H1 (cell line): Measurements from ENCODE around the gene UGT1A6. TPM values are rescaled to one million over a fixed set of nuclear protein-coding genes. Genes with fewer than 3 reads are reported as not detected.

Source experiments
- CTCF ChIA-PET: fragments of 300-600 bp; sonication (Branson Sonifier 250); formaldehyde crosslinking; loops from one replicate; lab custom pipeline; 2021; ENCODE audit not compliant: partially characterized antibody; lab: Charles Lee
- POLR2A ChIA-PET: fragments of 300-600 bp; sonication (Branson Sonifier 250); formaldehyde crosslinking; loops from one replicate; lab custom pipeline; 2021; ENCODE audit warnings: inconsistent platforms; ENCODE audit not compliant: partially characterized antibody; lab: Charles Lee
- DNase-seq, 2 experiments: peaks; one replicate each; pipeline versions ENCODE4 v3.0.0 to v3.0.0-alpha.2; 2010 to 2022; ENCODE audit warnings: low spot score in 2 of 2, low read depth in 1 of 2, mixed read lengths in 1 of 2
- FAIRE-seq: peaks from 2 replicates; lab custom pipeline; 2011; peaks lifted over from hg19 to GRCh38; lab: Jason Lieb, UNC
- H2AFZ ChIP-seq: 2 replicates; pipeline ENCODE4 v1.8.1; 2012; ENCODE audit warnings: low read length, inconsistent platforms
- H2AK5ac ChIP-seq: 2 replicates; pipeline ENCODE4 v1.6.1; 2013; ENCODE audit warnings: low read depth, low read length
- H2BK120ac ChIP-seq: replicated peaks from 2 replicates; pipeline ENCODE3; 2013; ENCODE audit warnings: low read depth, low read length, inconsistent platforms
- H2BK12ac ChIP-seq: 2 replicates; pipeline ENCODE4 v1.6.1; 2013; ENCODE audit warnings: low read depth, low read length
- H2BK15ac ChIP-seq: 2 replicates; pipeline ENCODE4 v1.6.1; 2013; ENCODE audit warnings: low read length
- H2BK20ac ChIP-seq: 2 replicates; pipeline ENCODE4 v1.6.1; 2013; ENCODE audit warnings: low read length
- H2BK5ac ChIP-seq: 2 replicates; pipeline ENCODE4 v1.6.1; 2013; ENCODE audit warnings: low read depth, low read length
- H3K14ac ChIP-seq: 2 replicates; pipeline ENCODE4 v1.6.1; 2013; ENCODE audit warnings: inconsistent platforms; ENCODE audit not compliant: insufficient read length
- H3K18ac ChIP-seq: 2 replicates; pipeline ENCODE4 v1.6.1; 2013; ENCODE audit warnings: low read length; ENCODE audit errors: extremely low read depth
- H3K23ac ChIP-seq: 2 replicates; pipeline ENCODE4 v1.6.1; 2013; ENCODE audit warnings: inconsistent platforms; ENCODE audit not compliant: insufficient read length
- H3K23me2 ChIP-seq: 2 replicates; pipeline ENCODE4 v1.6.1; 2013; ENCODE audit warnings: low read depth, low read length
- H3K27ac ChIP-seq: 2 replicates; pipeline ENCODE4 v1.6.1; 2011; ENCODE audit warnings: low read depth, low read length, inconsistent platforms
- H3K27me3 ChIP-seq, 4 experiments: replicated peaks in 1 of 4; 1 replicate in 1 of 4; 2 replicates in 3 of 4; pipeline versions ENCODE4 v1.6.1 to v1.8.1; 2011 to 2013; ENCODE audit warnings: low read length in 3 of 4, mild to moderate bottlenecking in 3 of 4, inconsistent platforms in 2 of 4, mixed read lengths in 2 of 4, moderate library complexity in 1 of 4; ENCODE audit not compliant: control insufficient read depth in 3 of 4, insufficient read depth in 3 of 4; ENCODE audit errors: extremely low read depth in 1 of 4
- H3K36me3 ChIP-seq, 4 experiments: 2 replicates each; pipeline versions ENCODE4 v1.6.1 to v1.8.1; 2011 to 2013; ENCODE audit warnings: mild to moderate bottlenecking in 4 of 4, low read length in 3 of 4, moderate library complexity in 2 of 4, control low read depth in 1 of 4, inconsistent platforms in 1 of 4; ENCODE audit not compliant: insufficient read depth in 4 of 4, control insufficient read depth in 2 of 4
- H3K4ac ChIP-seq: replicated peaks from 2 replicates; pipeline ENCODE3; 2013; ENCODE audit warnings: low read length, low read depth, mixed read lengths, inconsistent platforms; ENCODE audit not compliant: insufficient read length
- H3K4me1 ChIP-seq, 4 experiments: replicated peaks in 1 of 4; 1 replicate in 1 of 4; 2 replicates in 3 of 4; pipeline versions ENCODE4 v1.6.1 to v1.8.1; 2011 to 2013; ENCODE audit warnings: low read length in 3 of 4, inconsistent platforms in 2 of 4, mixed read lengths in 1 of 4; ENCODE audit not compliant: insufficient read depth in 4 of 4, control insufficient read depth in 3 of 4
- H3K4me2 ChIP-seq, 2 experiments: 2 replicates each; pipeline versions ENCODE4 v1.6.1 to v1.8.1; 2011 to 2013; ENCODE audit warnings: low read depth in 2 of 2, low read length in 2 of 2, control low read depth in 1 of 2, inconsistent platforms in 1 of 2, mild to moderate bottlenecking in 1 of 2; ENCODE audit not compliant: insufficient read depth in 1 of 2
- H3K4me3 ChIP-seq, 4 experiments: fragments of 200-600, 300-600 bp in 1 of 4; sonication (generic), shearing (Covaris generic), sonication (Bioruptor Twin) in 1 of 4; 2 replicates each; pipeline versions ENCODE4 v1.5.1 to v1.8.1; 2011 to 2016; ENCODE audit warnings: low read length in 4 of 4, low read depth in 3 of 4, control low read depth in 2 of 4, inconsistent platforms in 2 of 4, mild to moderate bottlenecking in 2 of 4, mixed read lengths in 1 of 4, moderate library complexity in 1 of 4; ENCODE audit not compliant: insufficient read depth in 2 of 4; ENCODE audit errors: extremely low read depth in 1 of 4
- H3K56ac ChIP-seq: replicated peaks from 2 replicates; pipeline ENCODE3; 2013; ENCODE audit warnings: low read depth, mild to moderate bottlenecking, mixed read lengths, low read length, inconsistent platforms; ENCODE audit not compliant: insufficient read length
- H3K79me1 ChIP-seq: 2 replicates; pipeline ENCODE4 v1.6.1; 2013; ENCODE audit warnings: low read depth, low read length, control low read depth
- H3K79me2 ChIP-seq, 2 experiments: 2 replicates each; pipeline versions ENCODE4 v1.6.1 to v1.8.1; 2012 to 2013; ENCODE audit warnings: low read length in 2 of 2, mild to moderate bottlenecking in 2 of 2, inconsistent platforms in 1 of 2; ENCODE audit not compliant: insufficient read depth in 2 of 2, control insufficient read depth in 1 of 2
- H3K9ac ChIP-seq, 4 experiments: replicated peaks in 1 of 4; 1 replicate in 1 of 4; 2 replicates in 3 of 4; pipeline versions ENCODE4 v1.6.1 to v1.8.1; 2011 to 2013; ENCODE audit warnings: low read depth in 3 of 4, low read length in 3 of 4, control low read depth in 2 of 4, mild to moderate bottlenecking in 2 of 4, moderate library complexity in 2 of 4, inconsistent platforms in 1 of 4; ENCODE audit errors: extremely low read depth in 1 of 4
- H3K9me3 ChIP-seq, 2 experiments: 2 replicates each; pipeline versions ENCODE4 v1.6.1 to v1.8.1; 2012 to 2013; ENCODE audit warnings: mild to moderate bottlenecking in 2 of 2, moderate library complexity in 2 of 2, control low read depth in 1 of 2, inconsistent platforms in 1 of 2, low read depth in 1 of 2, low read length in 1 of 2, mixed read lengths in 1 of 2; ENCODE audit not compliant: insufficient read depth in 2 of 2
- H4K20me1 ChIP-seq, 2 experiments: replicated peaks in 1 of 2; 2 replicates each; pipeline versions ENCODE3 to v1.8.1; 2011 to 2013; ENCODE audit warnings: inconsistent platforms in 2 of 2, low read length in 2 of 2, mild to moderate bottlenecking in 1 of 2; ENCODE audit not compliant: insufficient read depth in 2 of 2, control insufficient read depth in 1 of 2
- H4K5ac ChIP-seq: 2 replicates; pipeline ENCODE4 v1.6.1; 2013; ENCODE audit warnings: low read length, low read depth, mixed read lengths, inconsistent platforms; ENCODE audit not compliant: insufficient read length
- H4K8ac ChIP-seq: 2 replicates; pipeline ENCODE4 v1.8.0; 2013; ENCODE audit warnings: mild to moderate bottlenecking, moderate library complexity, low read length, inconsistent platforms; ENCODE audit not compliant: insufficient read depth; ENCODE audit errors: extremely low read depth
- H4K91ac ChIP-seq: replicated peaks from 2 replicates; pipeline ENCODE3; 2013; ENCODE audit warnings: low read length, mixed read lengths, inconsistent platforms; ENCODE audit not compliant: insufficient read length
- ASH2L ChIP-seq: fragments of 200-600, 300-600 bp; sonication (generic); IDR thresholded peaks from one replicate; pipeline ENCODE4 v1.7.1; 2017; ENCODE audit warnings: low read length
- CHD1 ChIP-seq: IDR thresholded peaks from 2 replicates; pipeline ENCODE4 v1.6.1; 2012; ENCODE audit warnings: low read depth, low read length, improper control_type of control experiment
- CHD2 ChIP-seq: IDR thresholded peaks from 2 replicates; pipeline ENCODE4 v1.6.1; 2012; ENCODE audit warnings: low read length, improper control_type of control experiment
- CTBP2 ChIP-seq: IDR thresholded peaks from 2 replicates; pipeline ENCODE4 v1.7.0; 2011; ENCODE audit warnings: borderline replicate concordance, mild to moderate bottlenecking, moderate library complexity, mixed read lengths, low read length; ENCODE audit not compliant: insufficient read depth, insufficient read length
- JUN ChIP-seq: IDR thresholded peaks from 2 replicates; pipeline ENCODE4 v1.6.1; 2011; ENCODE audit warnings: low read depth, mild to moderate bottlenecking, improper control_type of control experiment, low read length
- KDM1A ChIP-seq: fragments of 200-600, 300-600 bp; sonication (generic); IDR thresholded peaks from 2 replicates; pipeline ENCODE4 v1.7.1; 2016; ENCODE audit warnings: mild to moderate bottlenecking, low read length, borderline replicate concordance
- KDM4A ChIP-seq: IDR thresholded peaks from one replicate; pipeline ENCODE4 v1.7.1; 2012; ENCODE audit warnings: low read depth, mild to moderate bottlenecking, moderate library complexity, low read length, inconsistent platforms; ENCODE audit not compliant: severe bottlenecking
- RAD21 ChIP-seq, 2 experiments: IDR thresholded peaks in 1 of 2; conservative IDR thresholded peaks in 1 of 2; 2 replicates each; pipeline ENCODE4 v1.6.1; 2011; ENCODE audit warnings: low read depth in 2 of 2, low read length in 2 of 2, improper control_type of control experiment in 1 of 2, inconsistent platforms in 1 of 2, mild to moderate bottlenecking in 1 of 2, moderate library complexity in 1 of 2
- SIX5 ChIP-seq: IDR thresholded peaks from 2 replicates; pipeline ENCODE4 v1.6.1; 2011; ENCODE audit warnings: mild to moderate bottlenecking, low read depth, low read length
- SP2 ChIP-seq: IDR thresholded peaks from 2 replicates; pipeline ENCODE4 v1.6.1; 2012; ENCODE audit warnings: mild to moderate bottlenecking, low read length, inconsistent platforms
- ZNF274 ChIP-seq: IDR thresholded peaks from 2 replicates; pipeline ENCODE4 v1.7.0; 2012; ENCODE audit warnings: low read length, borderline replicate concordance; ENCODE audit errors: extremely low read depth
- WGBS, 2 experiments: shearing (Covaris generic) in 1 of 2; methylation state at CpG; one replicate each; pipeline versions ENCODE4 v1.1.6 to v1.1.7; 2013 to 2015; ENCODE audit warnings: low lambda C conversion rate in 2 of 2, mixed read lengths in 2 of 2, inconsistent platforms in 1 of 2, low coverage in 1 of 2, missing lambda C conversion rate in 1 of 2; ENCODE audit not compliant: insufficient replicate concordance in 2 of 2, insufficient coverage in 1 of 2, insufficient read length in 1 of 2; ENCODE audit errors: extremely low coverage in 1 of 2, missing lambda C conversion rate in 1 of 2; 5-methylcytosine and 5-hydroxymethylcytosine counted together
- polyA plus RNA-seq, 7 experiments: library from polyadenylated mRNA; depleted of rRNA in 3 of 7; stranded (reverse) in 5 of 7; unstranded in 2 of 7; fragments of >200 nt in 5 of 7; fragments of 200-250 nt in 2 of 7; gene quantifications; 1 replicate in 5 of 7; 2 replicates in 1 of 7; 4 replicates in 1 of 7; pipeline versions ENCODE4 v1.2.1 to v1.2.3, GENCODE V29; 2011 to 2013; ENCODE audit warnings: missing spikeins in 2 of 7, mixed read lengths in 2 of 7
- total RNA-seq: library from RNA; stranded (reverse); fragmentation: NEBNext Ultra II Directional; extraction: Animal tissue kit (Norgen Biotek cat#: 25700); gene quantifications from 2 replicates; pipeline ENCODE4 v1.2.1, GENCODE V29; 2021

UGT1A6 gene
- total and polyA plus RNA-seq, 2 of the 8 experiments (the other 6 are each of a cell fraction or from before 2014, with no cell fraction given): not detected

- Histone ChIP-seq H3K4me3 (no peak overlapping the region), H3K23me2 (no peaks in the 10 kb centered on the region), H2BK12ac (no peak overlapping the region), H3K9me3 (peaks cover 5 to 21% of the 10 kb centered on the region in 2 experiments; a peak in 2 of 4 replicates), H4K91ac (no peak overlapping the region), H2AFZ (no peak overlapping the region), H3K27ac (no peak overlapping the region), H2BK15ac (no peak overlapping the region), H2BK20ac (no peak overlapping the region), H3K56ac (no peak overlapping the region), H3K14ac (no peak overlapping the region), H2AK5ac (no peak overlapping the region), H4K8ac (no peak overlapping the region), H3K36me3 (no peaks in the 10 kb centered on the region), H3K4me2 (no peak overlapping the region), H2BK5ac (no peak overlapping the region), H4K20me1 (no peaks in the 10 kb centered on the region), H2BK120ac (no peak overlapping the region), H3K27me3 (no peaks in the 10 kb centered on the region), H3K18ac (no peak overlapping the region), H4K5ac (no peak overlapping the region), H3K23ac (no peak overlapping the region), H3K9ac (no peak overlapping the region), H3K4me1 (no peaks in the 10 kb centered on the region), H3K79me2 (no peaks in the 10 kb centered on the region), H3K79me1 (no peaks in the 10 kb centered on the region), H3K4ac (no peak overlapping the region)
- WGBS, 2 experiments: 81% methylated on average over 5 of the region's 5 CpGs; no CpG with 5 or more reads in 1 of the 2 experiments
- ChIA-PET POLR2A (no interaction called here), CTCF (no interaction called here)
- DNase-seq (no peak), FAIRE-seq (no peak)
- TF ChIP-seq RAD21 (IDR thresholded peaks at IDR 0.05 in 1 of 2, conservative IDR thresholded peaks at IDR 0.05 in 1 of 2; ENCODE audit: low read depth in 2 of 2, low read length in 2 of 2): no peak
- TF ChIP-seq KDM4A: no peak
- TF ChIP-seq ZNF274: no peak
- TF ChIP-seq CHD2: no peak
- no peak for TF ChIP-seq ASH2L
- TF ChIP-seq CHD1: no peak
- TF ChIP-seq JUN: no peak
- no peak for TF ChIP-seq SP2
- no peak for TF ChIP-seq SIX5
- no peak for TF ChIP-seq KDM1A
- no peak for TF ChIP-seq CTBP2
Observed at GRCh38 chr2:233745073-233745755, 52.5 kb downstream of the UGT1A6 start.
